GM12873 (cell line): ENCODE results near the gene FMNL3.
"Not testable (repeated sequence)": the region's sequence is repeated elsewhere in the genome, so short reads cannot be mapped to it uniquely, and the experiment has no call there.

Experiments used
- CTCF ChIP-seq: IDR thresholded peaks from 2 replicates; pipeline ENCODE4 v1.5.1; 2012; ENCODE audit warnings: low read depth, mild to moderate bottlenecking, moderate library complexity, low read length, control low read depth; ENCODE audit not compliant: insufficient read depth; ENCODE audit errors: missing control alignments

FMNL3 gene

GRCh38 chr12:49609059-49609874 lies 97.9 kb downstream of the FMNL3 start:
- TF ChIP-seq CTCF, result no peak

- not testable (repeated sequence) for TF ChIP-seq CTCF
Observed at GRCh38 chr12:49605539-49605938, 101.7 kb downstream of the FMNL3 start, which contains the start of gene FAM186B. FAM186B (minus strand) TSS chr12:49605639; CDS start chr12:49605477, 162 bp downstream.

GRCh38 chr12:49604856-49605255 lies 102.3 kb downstream of the FMNL3 start:
- no peak for TF ChIP-seq CTCF

- no peak for TF ChIP-seq CTCF
Observed at GRCh38 chr12:49603721-49604120, 103.5 kb downstream of the FMNL3 start.

GRCh38 chr12:49599961-49600360 lies 107.2 kb downstream of the FMNL3 start:
- no peak for TF ChIP-seq CTCF

GRCh38 chr12:49598527-49598926 lies 108.7 kb downstream of the FMNL3 start:
- no peak for TF ChIP-seq CTCF

- TF ChIP-seq CTCF, result no peak
Observed at GRCh38 chr12:49588721-49589516, 118.3 kb downstream of the FMNL3 start.
